Left lung (tissue), 14 donors: ENCODE results near the gene OR6A2. TPM values are rescaled to one million over a fixed set of nuclear protein-coding genes. Genes with fewer than 3 reads are reported as not detected.

ENCODE experiments used
- ATAC-seq: fragments of 200-7000 bp; cut with Tn5 transposase; one replicate; pipeline ENCODE4 v1.9.1; 2020; ENCODE audit warnings: moderate library complexity
- DNase-seq, 4 donors: peaks; one replicate each; pipeline ENCODE4 v3.0.0-alpha.2; 2013 to 2020
- H3K27ac ChIP-seq, 2 donors: fragments of 200-600 bp; sonication (generic) in 1 of 2; one replicate each; pipeline versions ENCODE4 v1.5.0 to v1.8.0; 2020 to 2021
- H3K27me3 ChIP-seq, 2 donors: fragments of 200-600 bp; sonication (generic) in 1 of 2; one replicate each; pipeline versions ENCODE4 v1.5.0 to v1.8.0; 2020 to 2021
- H3K36me3 ChIP-seq, 2 donors: fragments of 200-600 bp; sonication (generic) in 1 of 2; one replicate each; pipeline versions ENCODE4 v1.5.0 to v1.8.0; 2020 to 2021
- H3K4me1 ChIP-seq, 2 donors: fragments of 200-600 bp; one replicate each; pipeline ENCODE4 v1.8.0; 2021
- H3K4me3 ChIP-seq, 2 donors: fragments of 200-600 bp; sonication (generic) in 1 of 2; one replicate each; pipeline versions ENCODE4 v1.5.0 to v1.8.0; 2020 to 2021; ENCODE audit warnings: mild to moderate bottlenecking in 1 of 2
- H3K9me3 ChIP-seq, 2 donors: fragments of 200-600 bp; sonication (generic) in 1 of 2; one replicate each; pipeline versions ENCODE4 v1.5.0 to v1.8.0; 2020 to 2021
- CTCF ChIP-seq, 2 donors: fragments of 200-600 bp; sonication (generic) in 1 of 2; IDR thresholded peaks; one replicate each; pipeline versions ENCODE4 v1.5.0 to v1.8.0; 2021; ENCODE audit warnings: antibody characterized with exemption in 2 of 2
- intact Hi-C, 2 donors: fragments of 100-400 bp; cut with DNase I; formaldehyde crosslinking; loops; one replicate each; pipeline versions ENCODE4 v1.11.2 to v1.14.2; 2022
- long read RNA-seq, 12 donors: library from polyadenylated mRNA in 2 of 12; unstranded in 2 of 12; transcript quantifications; one replicate each; pipeline ENCODE4 v2.0.0 and lab custom pipeline, GENCODE V29; 2019 to 2026
- polyA plus RNA-seq, 6 donors: library from polyadenylated mRNA; unstranded; fragments of 120-200 nt; gene quantifications; one replicate each; pipeline ENCODE4 v1.2.1, GENCODE V29; 2013; ENCODE audit not compliant: insufficient read length in 6 of 6
- total RNA-seq, 2 donors: library from RNA; stranded (reverse); fragmentation: NEBNext Ultra II Directional; extraction: Animal tissue kit (Norgen Biotek cat#: 25700); gene quantifications; one replicate each; pipeline ENCODE4 v1.2.1, GENCODE V29; 2021
- donor health status: DM: no; HTN: yes; CAD: no.
- donor health status: DM: no; HTN: no; CAD: no.

Gene OR6A2
- total RNA-seq (under 1 TPM; 0.15 to 0.18 TPM), polyA plus RNA-seq (not detected)
- long read RNA-seq, donor 1 = 0 reads
- long read RNA-seq, donor 2 = 0 reads
- long read RNA-seq, donor 3 = 0 reads
- long read RNA-seq, donor 4 = 0 reads
- long read RNA-seq, donor 5 = 0 reads
- long read RNA-seq, donor 6 = 0 reads
- long read RNA-seq, donor 7 = 0 reads
- long read RNA-seq, donor 8 = 0 reads
- long read RNA-seq, donor 9 = 0 reads
- long read RNA-seq, donor 10 = 0 reads
- long read RNA-seq, donor 11 = 0 reads
- long read RNA-seq, donor 12 = 0 reads

GRCh38 chr11:6799402-6799801 is at the start of gene OR6A2:
TSS of gene OR6A2 (minus strand) at chr11:6799689. CDS start at chr11:6795708, 3,981 bp downstream.
- Histone ChIP-seq H3K9me3 (peaks cover 0 to 8% of the 10 kb centered on the region in 2 donors), H3K4me1 (no peaks in the 10 kb centered on the region), H3K27me3 (no peaks in the 10 kb centered on the region), H3K27ac (no peak within 1 kb of the TSS), H3K4me3 (no peak within 1 kb of the TSS), H3K36me3 (no peaks in the 10 kb centered on the region)
- intact Hi-C loops = no loop called here
- DNase-seq = no peak
- TF ChIP-seq CTCF (IDR thresholded peaks at IDR 0.05) = no peak
- ATAC-seq = no peak

GRCh38 chr11:6845383-6845782 is 45.9 kb upstream of the OR6A2 start, which contains the start of gene OR10A5:
TSS of gene OR10A5 (plus strand) at chr11:6845683. CDS start at chr11:6845683, 0 bp downstream.
- intact Hi-C loops = no loop called here
- DNase-seq (no peak), ATAC-seq (no peak)
- no peak within 1 kb of the TSS for H3K4me3 ChIP-seq
- H3K27me3 ChIP-seq = no peaks in the 10 kb centered on the region
- no peaks in the 10 kb centered on the region for H3K4me1 ChIP-seq
- no peak for TF ChIP-seq CTCF (IDR thresholded peaks at IDR 0.05)
- no peak within 1 kb of the TSS for H3K27ac ChIP-seq
- H3K9me3 ChIP-seq = peaks cover 0 to 2% of the 10 kb centered on the region in 2 donors
- H3K36me3 ChIP-seq = no peaks in the 10 kb centered on the region

- no peak for DNase-seq
- ATAC-seq = no peak
- H3K9me3 ChIP-seq = peaks cover 0 to 2% of the 10 kb centered on the region in 2 donors
- no peak overlapping the region for H3K27ac ChIP-seq
- no peaks in the 10 kb centered on the region for H3K36me3 ChIP-seq
- intact Hi-C loops = no loop called here
- no peak overlapping the region for H3K4me3 ChIP-seq
- no peaks in the 10 kb centered on the region for H3K4me1 ChIP-seq
- no peak for TF ChIP-seq CTCF (IDR thresholded peaks at IDR 0.05)
- H3K27me3 ChIP-seq = no peaks in the 10 kb centered on the region
Observed at GRCh38 chr11:6844356-6844755, 44.9 kb upstream of the OR6A2 start.

- no peaks in the 10 kb centered on the region for H3K4me1 ChIP-seq
- ATAC-seq (no peak), DNase-seq (no peak)
- H3K27ac ChIP-seq = no peak overlapping the region
- no peaks in the 10 kb centered on the region for H3K36me3 ChIP-seq
- peaks cover 0 to 2% of the 10 kb centered on the region in 2 donors for H3K9me3 ChIP-seq
- intact Hi-C loops = no loop called here
- no peak for TF ChIP-seq CTCF (IDR thresholded peaks at IDR 0.05)
- H3K4me3 ChIP-seq = no peak overlapping the region
- no peaks in the 10 kb centered on the region for H3K27me3 ChIP-seq
Observed at GRCh38 chr11:6843670-6844069, 44.2 kb upstream of the OR6A2 start.

- Histone ChIP-seq H3K36me3 (no peaks in the 10 kb centered on the region), H3K4me3 (no peak overlapping the region), H3K27me3 (no peaks in the 10 kb centered on the region), H3K27ac (no peak overlapping the region), H3K4me1 (no peaks in the 10 kb centered on the region), H3K9me3 (peaks cover 0 to 2% of the 10 kb centered on the region in 2 donors)
- no peak for TF ChIP-seq CTCF (IDR thresholded peaks at IDR 0.05)
- intact Hi-C loops = no loop called here
- DNase-seq (no peak), ATAC-seq (no peak)
Observed at GRCh38 chr11:6841694-6842093, 42.2 kb upstream of the OR6A2 start.
